Measurements from ENCODE around the gene SECISBP2. TPM values are rescaled to one million over a fixed set of nuclear protein-coding genes. Genes with fewer than 3 reads are reported as not detected.

The SECISBP2 gene
- total RNA-seq, 1 donor from 2014 or later, result 51.1 TPM

DNA sequence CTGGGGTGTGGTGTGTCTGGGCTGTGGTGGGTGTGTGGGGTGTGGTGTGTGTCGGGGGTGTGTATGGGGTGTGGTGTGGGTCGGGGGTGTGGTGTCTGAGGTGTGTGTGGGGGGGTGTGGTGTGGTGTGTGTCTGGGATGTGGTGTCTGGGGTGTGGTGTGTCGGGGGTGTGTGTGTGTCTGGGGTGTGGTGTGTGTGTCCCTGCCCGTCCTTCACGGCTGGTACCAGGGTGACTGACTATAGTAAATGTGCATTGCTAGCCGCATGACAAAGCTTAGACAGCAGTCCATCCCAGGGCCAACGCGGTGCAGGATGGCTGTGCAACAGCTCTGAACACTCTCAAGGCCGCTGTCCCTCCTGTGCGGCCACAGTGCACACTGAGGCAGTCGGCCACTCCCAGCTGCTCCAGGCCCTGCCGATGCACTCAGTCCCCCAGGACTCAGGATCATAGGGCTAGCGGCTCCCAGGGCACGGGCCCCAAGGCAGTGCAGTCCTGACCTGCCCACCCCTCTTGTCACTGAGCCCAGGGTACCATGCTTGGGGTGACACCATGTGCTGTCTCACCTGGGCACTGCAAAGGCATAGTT, 54.0 kb downstream of the SECISBP2 start:
- intact Hi-C loops (cut with DNase I), result no loop called here
- no peak overlapping the region for H3K27ac ChIP-seq
- H3K4me3 ChIP-seq, result no peak overlapping the region
- H3K36me3 ChIP-seq, result no peaks in the 10 kb centered on the region
- H3K27me3 ChIP-seq, result no peaks in the 10 kb centered on the region
- no peaks in the 10 kb centered on the region for H3K9me3 ChIP-seq
- TF ChIP-seq, protein P1, sequence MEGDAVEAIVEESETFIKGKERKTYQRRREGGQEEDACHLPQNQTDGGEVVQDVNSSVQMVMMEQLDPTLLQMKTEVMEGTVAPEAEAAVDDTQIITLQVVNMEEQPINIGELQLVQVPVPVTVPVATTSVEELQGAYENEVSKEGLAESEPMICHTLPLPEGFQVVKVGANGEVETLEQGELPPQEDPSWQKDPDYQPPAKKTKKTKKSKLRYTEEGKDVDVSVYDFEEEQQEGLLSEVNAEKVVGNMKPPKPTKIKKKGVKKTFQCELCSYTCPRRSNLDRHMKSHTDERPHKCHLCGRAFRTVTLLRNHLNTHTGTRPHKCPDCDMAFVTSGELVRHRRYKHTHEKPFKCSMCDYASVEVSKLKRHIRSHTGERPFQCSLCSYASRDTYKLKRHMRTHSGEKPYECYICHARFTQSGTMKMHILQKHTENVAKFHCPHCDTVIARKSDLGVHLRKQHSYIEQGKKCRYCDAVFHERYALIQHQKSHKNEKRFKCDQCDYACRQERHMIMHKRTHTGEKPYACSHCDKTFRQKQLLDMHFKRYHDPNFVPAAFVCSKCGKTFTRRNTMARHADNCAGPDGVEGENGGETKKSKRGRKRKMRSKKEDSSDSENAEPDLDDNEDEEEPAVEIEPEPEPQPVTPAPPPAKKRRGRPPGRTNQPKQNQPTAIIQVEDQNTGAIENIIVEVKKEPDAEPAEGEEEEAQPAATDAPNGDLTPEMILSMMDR (IDR thresholded peaks at IDR 0.05), result no peak
- TF ChIP-seq POLR2A (IDR thresholded peaks at IDR 0.05) (no peak), POLR2AphosphoS5 (IDR thresholded peaks at IDR 0.05; ENCODE audit: insufficient read depth in 1 of 2, low read depth in 1 of 2) (no peak)
- no peaks in the 10 kb centered on the region for H3K4me1 ChIP-seq
- DNase-seq (ENCODE audit: extremely low spot score in 2 of 2), result no peak

DNA sequence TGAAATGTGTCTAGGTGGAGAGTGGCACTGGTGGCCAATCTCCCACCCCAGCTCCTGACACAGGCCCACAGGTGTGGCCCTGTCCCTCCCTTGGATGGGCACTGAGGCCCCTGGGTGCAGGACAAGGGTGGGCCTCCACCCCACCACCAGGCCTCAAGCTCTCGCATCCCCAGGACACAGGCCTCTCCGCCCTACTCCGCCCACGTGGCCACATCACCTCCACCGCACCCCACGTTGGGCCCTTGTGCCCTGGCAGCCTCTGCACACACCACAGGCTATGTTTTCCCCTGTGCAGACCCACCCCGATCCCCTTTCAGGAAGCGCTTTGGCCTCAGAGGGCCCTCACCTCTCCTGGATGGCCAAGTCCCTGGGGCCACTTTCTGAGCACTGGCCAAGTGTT, 54.7 kb downstream of the SECISBP2 start:
- H3K36me3 ChIP-seq, result no peaks in the 10 kb centered on the region
- H3K4me1 ChIP-seq, result no peaks in the 10 kb centered on the region
- TF ChIP-seq, protein P1 (IDR thresholded peaks at IDR 0.05), result no peak
- no peak for TF ChIP-seq POLR2AphosphoS5 (IDR thresholded peaks at IDR 0.05; ENCODE audit: insufficient read depth in 1 of 2, low read depth in 1 of 2)
- no peak for TF ChIP-seq POLR2A (IDR thresholded peaks at IDR 0.05)
- intact Hi-C loops (cut with DNase I), result no loop called here
- no peaks in the 10 kb centered on the region for H3K27me3 ChIP-seq
- no peaks in the 10 kb centered on the region for H3K9me3 ChIP-seq
- no peak overlapping the region for H3K27ac ChIP-seq
- DNase-seq (ENCODE audit: extremely low spot score in 2 of 2), result no peak
- H3K4me3 ChIP-seq, result no peak overlapping the region

- intact Hi-C loops (cut with DNase I), result no loop called here
- Histone ChIP-seq H3K27ac (no peak overlapping the region), H3K27me3 (no peaks in the 10 kb centered on the region), H3K9me3 (no peaks in the 10 kb centered on the region), H3K36me3 (peaks cover 0 to 7% of the 10 kb centered on the region in 2 donors), H3K4me3 (no peak overlapping the region), H3K4me1 (no peaks in the 10 kb centered on the region)
- no peak for DNase-seq (ENCODE audit: extremely low spot score in 2 of 2)
- TF ChIP-seq, protein P1 (IDR thresholded peaks at IDR 0.05), result no peak
- TF ChIP-seq POLR2A (IDR thresholded peaks at IDR 0.05) (no peak), POLR2AphosphoS5 (IDR thresholded peaks at IDR 0.05; ENCODE audit: insufficient read depth in 1 of 2, low read depth in 1 of 2) (no peak)
Measured at GRCh38 chr9:89374176-89374575, 55.9 kb downstream of the SECISBP2 start.

DNA sequence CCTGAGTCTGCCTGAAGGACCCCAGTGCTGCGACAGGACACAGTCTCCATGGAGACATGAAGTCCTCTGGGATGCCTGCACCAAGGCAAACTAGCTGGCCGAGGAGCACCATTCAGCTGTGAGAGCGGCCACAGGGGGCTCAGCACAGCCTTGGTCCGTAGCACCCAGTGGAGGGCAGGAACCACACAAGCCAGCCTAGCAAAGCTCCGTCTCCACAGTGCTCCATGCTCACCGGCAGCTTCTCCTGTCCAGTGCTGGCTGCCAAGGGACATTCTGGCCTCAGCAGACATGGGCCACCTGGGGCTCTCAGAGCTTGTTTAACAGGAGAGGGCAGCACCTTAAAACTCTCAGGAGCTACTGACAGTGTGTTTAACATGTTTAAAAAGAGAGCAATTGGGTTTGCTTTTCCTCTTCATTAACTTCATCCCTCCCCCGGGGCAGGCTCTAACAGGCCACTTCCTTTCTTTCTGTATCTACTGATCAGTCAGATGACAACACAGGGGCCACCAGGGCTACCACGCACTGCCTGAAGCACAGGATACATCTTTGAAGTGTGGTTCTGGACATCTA, 57.0 kb downstream of the SECISBP2 start:
- intact Hi-C loops (cut with DNase I), result no loop called here
- no peak for DNase-seq (ENCODE audit: extremely low spot score in 2 of 2)

GRCh38 chr9:89376286-89376685, 58.0 kb downstream of the SECISBP2 start:
- intact Hi-C loops (cut with DNase I), result no loop called here

More for the DNA sequence above, 57.0 kb downstream of the SECISBP2 start:
- no peak for TF ChIP-seq POLR2AphosphoS5 (IDR thresholded peaks at IDR 0.05; ENCODE audit: insufficient read depth in 1 of 2, low read depth in 1 of 2)
- TF ChIP-seq, protein P1 (IDR thresholded peaks at IDR 0.05), result no peak
- TF ChIP-seq POLR2A (IDR thresholded peaks at IDR 0.05), result no peak
- Histone ChIP-seq H3K9me3 (no peaks in the 10 kb centered on the region), H3K27me3 (no peaks in the 10 kb centered on the region), H3K4me3 (no peak overlapping the region), H3K4me1 (no peaks in the 10 kb centered on the region), H3K36me3 (peaks cover 0 to 18% of the 10 kb centered on the region in 2 donors), H3K27ac (no peak overlapping the region)

More at GRCh38 chr9:89376286-89376685, 58.0 kb downstream of the SECISBP2 start:
- no peaks in the 10 kb centered on the region for H3K4me1 ChIP-seq
- H3K9me3 ChIP-seq, result no peaks in the 10 kb centered on the region
- no peak overlapping the region for H3K27ac ChIP-seq
- H3K27me3 ChIP-seq, result no peaks in the 10 kb centered on the region
- no peak overlapping the region for H3K4me3 ChIP-seq
- H3K36me3 ChIP-seq, result peaks cover 0 to 21% of the 10 kb centered on the region in 2 donors
- no peak for DNase-seq (ENCODE audit: extremely low spot score in 2 of 2)
- TF ChIP-seq, protein P1 (IDR thresholded peaks at IDR 0.05), result no peak
- TF ChIP-seq POLR2AphosphoS5 (IDR thresholded peaks at IDR 0.05; ENCODE audit: insufficient read depth in 1 of 2, low read depth in 1 of 2) (no peak), POLR2A (IDR thresholded peaks at IDR 0.05) (no peak)
